HG02571 (cell line): ENCODE data around the gene FAM98A.

Source experiments
- ATAC-seq: cut with Tn5 transposase; IDR thresholded peaks from one replicate; pipeline ENCODE4 v1.9.1; 2021; ENCODE audit warnings: mild to moderate bottlenecking, moderate library complexity; ENCODE audit not compliant: unreplicated experiment

The FAM98A gene

DNA sequence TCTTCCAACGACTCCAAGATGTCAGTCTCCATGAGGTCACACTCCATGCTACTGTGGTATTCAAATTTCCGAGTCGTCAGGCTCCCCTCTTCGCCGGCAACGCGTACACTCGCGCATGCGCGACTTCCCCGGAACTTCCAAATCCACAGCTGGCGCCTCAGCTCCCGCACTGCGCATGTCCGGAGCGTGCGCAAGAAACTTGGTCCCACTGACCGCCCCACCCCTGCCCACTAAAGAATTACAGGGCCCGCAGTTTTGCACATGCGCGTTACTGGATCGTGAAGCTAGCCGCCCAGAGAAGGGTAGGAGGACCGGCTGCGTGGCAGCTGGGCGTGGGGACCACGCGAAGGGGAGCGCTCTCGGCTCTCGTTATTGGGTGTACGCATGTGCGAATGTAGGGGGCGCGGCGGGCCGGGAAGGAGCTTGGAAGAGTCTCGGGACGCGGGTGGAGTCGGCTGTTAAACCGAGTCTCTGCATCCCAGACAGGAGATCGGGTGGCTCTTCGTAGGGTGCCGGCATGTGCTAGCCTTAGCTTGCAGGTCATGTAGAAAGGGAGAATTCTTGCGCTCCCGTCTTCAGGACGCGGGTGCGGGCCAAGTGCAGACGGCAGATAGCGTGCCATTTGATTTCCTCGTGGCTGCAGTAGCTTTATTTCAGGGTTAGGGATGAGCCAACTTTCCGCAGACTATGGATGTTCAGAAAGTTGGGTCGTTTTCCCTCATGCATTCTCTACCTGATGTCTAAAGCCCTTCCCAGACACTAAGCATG is at the start of gene FAM98A:
FAM98A (minus strand) TSS at position 125 of the 768 bp plus-strand sequence; CDS start at position 47, 78 bp downstream.
- ATAC-seq, result peak; percentile 92

DNA sequence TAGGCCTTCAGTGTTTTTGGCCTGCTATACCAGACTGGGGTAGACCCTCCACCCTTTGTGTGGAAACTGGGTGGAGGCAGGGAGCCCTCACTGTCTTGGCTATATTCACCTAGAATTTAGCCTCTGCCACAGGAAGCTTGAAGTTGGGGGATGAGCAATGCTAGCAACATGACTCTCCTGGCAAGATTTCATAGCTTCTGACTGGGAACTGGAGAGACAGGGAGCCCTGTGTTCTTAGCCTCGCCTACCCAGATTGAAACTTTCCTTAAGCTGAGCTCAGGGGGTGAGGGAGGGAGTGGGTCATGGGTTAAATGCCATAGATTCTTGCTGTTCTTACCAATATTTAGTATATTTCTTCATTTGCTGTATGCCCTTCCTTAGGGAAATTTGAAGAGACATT is 46.8 kb upstream of the FAM98A start:
- ATAC-seq, result no peak

DNA sequence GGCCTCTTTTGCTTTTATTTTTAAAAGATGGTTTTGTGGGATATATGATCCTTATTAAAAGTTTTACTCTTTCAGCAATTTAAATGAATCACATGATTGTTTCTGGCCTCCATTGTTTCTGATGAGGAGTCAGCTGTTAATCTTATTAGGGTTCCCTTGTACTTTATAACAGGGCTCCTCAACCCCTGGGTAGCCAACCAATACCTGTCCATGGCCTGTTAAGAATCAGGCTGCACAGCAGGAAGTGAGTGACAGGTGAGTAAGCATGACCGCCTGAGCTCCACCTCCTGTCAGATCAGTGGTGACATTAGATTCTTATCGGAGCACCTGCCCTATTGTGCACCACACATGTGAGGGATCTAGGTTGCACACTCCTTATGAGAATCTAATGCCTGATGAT is 45.1 kb upstream of the FAM98A start:
- ATAC-seq, result no peak

DNA sequence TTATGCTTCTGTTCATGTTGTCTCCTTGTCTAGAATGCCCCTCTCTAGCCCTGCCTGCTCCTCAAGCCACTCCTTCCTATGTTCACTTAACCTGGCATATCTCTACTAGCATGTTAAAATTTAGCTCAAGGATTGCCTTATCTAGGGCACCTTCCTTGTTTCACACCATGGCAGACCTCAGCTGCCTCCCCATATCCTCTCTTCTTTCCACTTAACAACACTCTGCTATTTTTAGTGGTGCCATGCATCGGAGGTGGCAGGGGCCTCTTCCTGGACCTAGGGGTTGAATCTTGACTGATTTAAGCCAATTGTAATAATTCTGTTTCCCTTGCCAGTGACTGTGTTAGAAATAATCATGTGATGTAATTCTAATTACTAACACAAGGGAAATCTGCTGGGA is 36.9 kb upstream of the FAM98A start:
- no peak for ATAC-seq

DNA sequence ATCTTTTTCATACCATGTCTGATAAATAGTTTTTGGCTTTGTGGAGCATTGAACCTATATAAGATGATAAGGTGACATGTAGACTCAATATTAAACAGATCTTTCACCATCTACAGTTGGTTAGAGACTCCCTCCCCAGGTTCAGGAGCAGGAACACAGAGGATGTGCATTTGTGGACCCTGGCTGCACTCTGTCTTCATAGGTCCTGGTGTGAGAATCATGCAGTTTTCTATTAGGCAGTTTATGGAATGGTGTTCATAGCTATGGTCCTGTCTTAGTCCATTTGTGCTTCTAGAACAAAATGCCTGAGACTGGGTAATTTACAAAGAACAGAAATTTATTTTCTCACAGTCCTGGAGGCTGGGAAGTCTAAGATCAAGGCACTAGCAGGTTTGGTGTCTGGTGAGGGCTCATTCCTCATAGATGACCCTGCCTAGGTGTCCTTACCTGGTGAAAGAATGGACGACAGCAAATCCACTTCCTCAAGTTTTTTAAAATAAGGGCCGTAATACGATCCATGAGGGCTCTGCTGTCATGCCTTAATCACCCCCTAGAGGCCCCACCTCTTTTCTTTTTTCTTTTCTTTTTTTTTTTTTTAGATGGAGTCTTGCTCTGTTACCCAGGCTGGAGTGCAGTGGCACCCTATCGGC is 35.3 kb upstream of the FAM98A start:
- ATAC-seq, result no peak

DNA sequence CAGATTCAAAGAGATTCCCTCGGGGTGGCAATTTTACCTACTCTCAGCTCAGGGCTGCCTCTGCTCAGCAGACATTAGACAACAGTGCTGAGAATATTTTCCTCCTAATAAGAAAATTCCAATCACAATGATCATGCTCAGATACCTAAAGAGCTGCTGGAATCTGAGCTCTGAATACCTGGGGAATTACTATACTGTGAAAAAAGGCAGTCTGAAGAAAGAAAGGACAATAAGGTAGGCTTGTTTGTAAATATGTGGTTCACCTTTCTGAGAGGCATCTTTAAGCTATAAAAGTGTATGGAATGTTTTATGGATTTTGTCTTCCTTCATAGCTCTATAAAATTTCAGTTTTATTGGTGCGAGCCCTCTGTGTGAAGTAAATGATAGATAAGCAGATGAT is 34.2 kb upstream of the FAM98A start:
- ATAC-seq, result no peak

DNA sequence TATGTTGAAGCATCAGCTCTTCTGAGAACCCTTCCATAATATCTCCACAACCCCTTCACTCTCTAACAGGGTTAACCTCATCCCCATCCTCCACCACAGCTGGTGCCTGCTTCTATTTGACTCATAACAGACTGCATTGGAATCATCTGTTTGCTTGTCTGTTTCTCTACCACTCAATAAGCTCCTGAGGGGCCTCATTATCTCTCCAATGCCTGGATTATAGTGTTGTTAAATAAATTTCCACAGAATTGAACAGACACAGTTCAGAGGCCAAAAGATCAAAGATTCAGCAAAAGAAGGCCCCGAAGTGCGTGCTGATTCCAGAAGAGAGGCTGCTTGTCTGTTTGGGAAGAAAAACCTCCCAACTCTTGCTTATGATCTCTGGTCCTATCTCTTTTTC is 33.7 kb upstream of the FAM98A start:
- ATAC-seq, result no peak

DNA sequence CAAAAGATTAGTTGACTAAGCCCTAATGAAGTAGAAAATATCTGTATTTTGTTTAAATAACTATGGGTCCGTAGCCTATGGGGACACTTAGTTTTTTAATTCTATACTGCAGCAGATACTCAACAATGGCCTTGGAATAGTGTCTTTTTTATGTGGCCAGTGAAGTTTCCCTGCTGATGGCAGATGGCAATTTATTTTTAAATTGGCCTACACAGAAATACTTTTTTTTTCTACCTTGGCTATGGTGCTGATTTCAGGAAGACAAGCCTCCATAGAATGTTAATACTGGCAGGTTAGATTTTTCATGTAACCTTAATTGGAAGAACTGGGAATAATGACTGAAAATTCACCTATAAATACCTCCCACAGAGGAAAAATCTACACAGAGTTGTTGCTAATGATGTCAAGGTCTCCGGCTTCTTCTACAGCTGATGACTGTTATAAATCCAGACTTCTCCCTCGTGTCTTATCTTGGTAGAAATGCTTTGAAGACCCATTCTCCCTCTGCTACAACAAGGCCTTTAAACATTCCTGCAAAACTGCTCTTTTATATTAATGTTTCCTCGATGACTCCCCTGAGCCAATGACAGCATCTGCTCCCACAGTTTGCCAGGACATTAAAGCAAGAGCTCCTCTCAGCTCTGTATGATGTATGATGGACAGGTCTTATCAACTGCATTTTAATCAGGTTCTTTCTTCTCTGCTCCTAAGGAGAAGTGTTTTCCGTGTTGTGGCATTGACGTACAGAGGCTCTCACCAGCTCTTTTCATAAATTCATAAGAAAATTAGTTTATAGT is 29.1 kb upstream of the FAM98A start:
- no peak for ATAC-seq

DNA sequence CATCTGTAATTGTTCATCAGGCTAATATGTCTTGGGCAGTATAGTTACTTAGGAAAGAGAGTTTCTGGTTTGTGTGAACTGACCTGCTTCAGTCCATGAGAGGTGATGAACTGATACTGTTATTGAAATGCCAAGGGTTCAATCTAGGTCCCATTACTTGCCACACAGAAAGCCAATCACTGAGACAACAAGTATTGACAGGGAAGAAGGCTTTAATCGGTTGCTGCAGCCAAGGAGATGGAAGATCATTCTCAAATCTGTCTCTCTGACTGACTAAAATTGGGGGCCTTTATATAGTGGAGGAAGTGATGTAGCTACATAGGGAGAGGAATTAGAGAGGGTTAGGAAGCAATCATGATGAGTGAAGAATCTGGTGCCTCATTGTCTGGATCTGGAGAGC is 19.9 kb upstream of the FAM98A start:
- ATAC-seq, result no peak

DNA sequence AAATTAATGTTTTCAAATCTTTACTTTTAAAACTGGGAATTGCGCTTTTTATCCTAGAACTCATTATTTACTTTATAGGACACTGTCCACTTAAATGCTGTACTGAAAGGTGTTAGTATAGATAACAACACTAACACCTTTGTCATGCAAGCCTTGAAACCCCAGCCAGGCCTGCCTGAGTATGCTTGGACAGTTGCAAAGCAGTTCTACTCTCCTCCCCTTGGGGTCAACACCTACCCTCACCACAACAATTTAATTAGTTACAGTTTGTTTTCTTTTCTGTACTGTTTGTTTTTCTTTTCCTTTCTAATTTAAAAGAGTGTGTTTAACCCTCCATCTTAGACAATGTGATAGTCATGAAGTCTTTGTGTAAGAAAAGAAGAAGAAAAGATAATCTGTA is 18.9 kb upstream of the FAM98A start:
- no peak for ATAC-seq

DNA sequence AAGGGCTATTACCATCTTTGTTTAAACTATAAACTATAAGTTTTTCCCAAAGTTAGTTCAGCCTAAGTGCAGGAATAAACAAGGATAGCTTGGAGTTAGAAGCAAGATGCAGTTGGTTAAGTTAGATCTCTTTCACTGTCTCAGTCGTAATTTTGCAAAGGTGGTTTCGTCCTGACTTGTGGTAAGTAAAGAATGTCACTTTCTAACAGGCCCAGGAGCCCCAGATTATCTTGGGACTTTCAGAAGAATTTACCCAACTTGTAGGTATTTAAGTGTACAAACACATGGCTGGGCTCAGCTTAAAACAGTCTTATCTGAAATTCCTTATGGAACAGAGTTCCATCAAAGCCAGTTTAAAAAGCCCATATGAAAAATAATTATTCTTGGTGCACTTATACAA is 18.3 kb upstream of the FAM98A start:
- no peak for ATAC-seq

DNA sequence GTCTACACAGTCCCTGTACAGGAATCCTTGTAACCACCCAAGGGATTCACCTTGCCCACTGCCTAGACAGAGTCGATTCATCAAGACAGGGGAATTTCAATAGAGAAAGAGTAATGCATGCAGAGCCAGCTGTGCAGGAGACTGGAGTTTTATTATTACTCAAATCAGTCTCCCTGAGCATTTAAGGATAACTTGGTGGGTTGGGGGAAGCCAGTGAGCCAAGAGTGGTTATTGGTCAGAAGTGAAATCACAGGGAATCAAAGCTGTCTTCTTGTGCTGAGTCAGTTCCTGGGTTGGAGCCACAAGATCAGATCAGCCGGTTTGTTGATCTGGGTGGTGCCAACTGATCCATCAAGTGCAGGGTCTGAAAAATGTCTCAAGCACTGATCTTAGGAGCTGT is 17.8 kb upstream of the FAM98A start:
- ATAC-seq, result no peak

DNA sequence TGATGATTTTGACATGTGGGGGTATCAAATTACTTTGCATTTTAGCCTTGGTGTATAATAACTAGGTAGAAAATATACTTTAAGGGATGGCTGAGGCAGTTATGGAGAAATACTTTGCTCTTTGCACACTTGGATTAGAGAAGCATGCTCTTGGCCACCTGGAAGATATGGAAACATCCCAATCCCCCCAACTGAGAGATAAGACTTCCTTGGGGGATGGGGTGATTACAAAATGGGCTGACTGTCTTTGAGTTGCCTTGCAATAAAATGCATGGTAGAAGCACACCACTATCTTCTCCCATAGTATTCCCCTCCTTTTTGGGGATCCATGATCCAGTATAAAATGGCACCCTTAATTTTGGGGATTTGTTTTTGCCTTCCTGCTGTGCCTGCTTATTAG is 15.1 kb upstream of the FAM98A start:
- ATAC-seq, result no peak

DNA sequence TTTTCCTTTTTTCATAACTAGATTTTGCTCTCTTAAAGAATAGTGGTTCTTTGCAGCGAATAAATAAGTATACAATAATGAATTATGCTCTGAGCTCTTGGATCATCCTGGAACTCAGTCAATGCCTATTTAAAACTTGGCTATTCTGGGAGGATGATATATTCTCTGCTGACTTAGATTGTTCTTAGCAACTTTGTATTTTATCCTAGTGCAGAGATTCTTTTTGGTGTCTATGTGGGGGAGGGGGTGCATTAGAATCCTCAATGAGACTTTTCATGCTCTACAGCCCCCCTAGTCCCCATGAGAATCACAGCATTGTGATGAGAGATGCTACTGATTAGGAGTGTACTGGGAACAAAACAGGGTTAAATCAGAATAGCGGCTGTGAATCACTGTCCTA is 8.8 kb upstream of the FAM98A start:
- no peak for ATAC-seq

DNA sequence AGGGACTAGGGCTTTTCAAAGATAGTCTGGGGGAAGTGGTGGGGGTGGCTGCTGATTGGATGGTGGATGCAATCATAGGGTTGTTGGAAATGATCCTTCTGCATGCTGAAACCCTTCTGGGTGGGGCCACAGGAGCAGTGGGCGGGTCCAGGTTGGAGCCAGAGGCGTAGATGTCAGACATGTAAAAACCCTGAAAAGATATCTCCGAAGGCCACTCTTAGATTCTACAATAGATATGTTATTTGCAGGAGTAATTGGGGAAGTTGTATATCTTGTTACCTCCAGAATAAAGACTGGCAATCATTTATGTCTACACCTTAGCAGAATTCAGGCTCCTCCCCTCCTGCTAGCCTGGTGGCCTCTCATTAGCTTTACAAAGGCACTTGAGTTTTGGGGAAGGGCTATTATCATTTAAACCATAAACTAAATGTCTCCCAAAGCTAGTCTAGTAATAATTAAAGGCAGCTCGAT is 8.2 kb upstream of the FAM98A start:
- no peak for ATAC-seq

DNA sequence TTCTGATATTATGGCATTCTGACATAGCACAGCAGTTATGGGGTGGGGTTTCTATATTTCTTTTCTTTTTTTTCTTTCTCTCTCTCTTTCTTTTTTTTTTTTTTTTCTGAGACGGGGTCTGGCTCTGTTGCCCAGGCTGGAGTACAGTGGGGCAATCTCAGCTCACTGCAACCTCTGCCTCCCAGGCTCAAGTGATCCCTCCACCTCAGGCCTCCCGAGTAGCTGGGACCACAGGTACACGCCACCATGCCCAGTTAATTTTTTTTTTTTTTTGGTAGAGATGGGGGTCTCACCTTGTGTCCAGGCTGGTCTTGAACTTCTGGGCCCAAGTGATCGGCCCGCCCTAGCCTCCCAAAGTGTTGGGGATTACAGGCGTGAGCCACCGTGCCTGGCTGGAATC is 7.5 kb upstream of the FAM98A start:
- ATAC-seq, result no peak

DNA sequence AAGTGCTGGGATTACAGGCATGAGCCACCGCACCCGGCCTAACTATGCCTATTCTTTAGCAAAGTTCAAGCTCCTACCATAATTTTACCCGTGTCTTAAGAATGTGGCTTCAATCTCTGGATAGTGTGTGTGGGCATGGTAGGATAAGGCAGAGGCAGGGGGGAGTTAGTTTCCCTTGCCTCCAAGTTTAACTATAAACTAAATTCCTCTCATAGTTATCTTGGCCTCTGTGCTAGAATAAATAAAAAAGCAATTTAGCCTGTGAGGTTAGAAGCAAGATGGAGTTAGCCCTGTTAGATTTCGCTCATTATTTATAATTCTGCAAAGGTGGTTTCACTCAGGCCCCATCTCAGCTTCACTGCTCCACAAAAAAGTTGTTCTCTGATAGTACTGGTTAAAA is 7.0 kb upstream of the FAM98A start:
- ATAC-seq, result no peak

DNA sequence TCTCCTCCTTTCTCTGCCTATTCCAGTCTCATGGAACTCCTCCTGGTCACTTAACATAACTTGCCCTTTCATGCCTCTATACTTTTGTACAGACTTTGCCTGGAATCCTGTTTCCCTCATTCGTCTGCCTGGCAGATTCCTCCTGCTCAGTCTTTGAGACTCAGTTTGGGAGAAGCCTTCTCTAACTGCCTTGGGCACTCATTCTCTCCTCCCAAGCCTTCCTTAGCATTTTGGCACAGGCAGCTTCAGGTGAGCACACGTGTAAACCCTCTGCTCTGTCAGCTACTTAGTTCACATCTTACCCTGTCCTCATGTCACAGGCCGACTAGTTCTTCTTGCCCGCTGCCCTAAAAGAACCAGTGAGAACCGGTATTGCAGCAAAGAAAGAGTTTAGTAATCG is 6.0 kb upstream of the FAM98A start:
- ATAC-seq, result no peak

DNA sequence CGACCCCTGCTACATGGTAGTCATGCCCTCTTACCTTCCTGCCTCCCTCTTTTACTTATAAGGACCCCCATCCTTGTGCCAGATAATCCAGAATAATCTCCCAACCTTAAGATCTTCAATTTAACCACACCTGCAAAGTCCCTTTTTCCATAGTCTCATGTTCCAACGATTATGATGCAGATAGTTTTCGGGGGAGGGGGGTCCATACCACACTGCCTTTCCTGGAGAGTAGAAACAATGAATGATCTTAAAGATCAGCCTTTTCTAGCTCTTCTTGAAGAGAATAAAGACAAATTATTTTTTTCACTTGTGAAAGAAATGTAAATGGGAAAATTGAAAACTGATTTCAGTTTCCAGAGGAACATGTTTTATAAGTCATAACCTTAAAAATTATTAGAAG is 4.3 kb upstream of the FAM98A start:
- ATAC-seq, result no peak

DNA sequence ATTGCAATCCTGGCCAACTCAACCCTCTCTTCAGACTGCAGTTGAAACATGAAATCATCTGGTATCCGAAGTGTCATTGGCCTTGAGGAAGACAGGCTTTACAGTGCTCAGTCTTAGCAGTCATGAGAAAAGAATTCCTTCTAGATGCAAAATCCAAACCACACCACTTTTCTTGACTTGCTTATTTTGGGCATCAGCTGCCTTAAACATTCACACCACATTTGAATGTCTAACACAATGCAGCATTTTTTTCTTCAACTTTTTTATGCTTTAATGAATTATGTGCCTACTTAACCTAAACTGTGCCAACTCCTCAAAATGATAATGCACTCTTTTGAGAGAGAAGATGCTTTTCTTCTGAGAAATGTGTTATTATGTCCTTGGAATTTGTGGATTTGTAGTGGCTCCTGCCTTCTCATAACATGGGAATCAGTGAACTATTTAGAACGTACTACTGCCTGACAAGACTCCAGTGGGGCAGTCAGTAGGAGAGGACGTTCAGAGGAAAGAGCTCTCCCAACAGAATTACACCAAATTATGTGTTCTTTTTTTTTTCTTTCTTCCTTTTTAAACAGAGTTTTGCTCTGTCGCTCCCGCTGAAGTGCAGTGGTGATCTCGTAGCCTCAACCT is 3.2 kb upstream of the FAM98A start:
- ATAC-seq, result no peak

DNA sequence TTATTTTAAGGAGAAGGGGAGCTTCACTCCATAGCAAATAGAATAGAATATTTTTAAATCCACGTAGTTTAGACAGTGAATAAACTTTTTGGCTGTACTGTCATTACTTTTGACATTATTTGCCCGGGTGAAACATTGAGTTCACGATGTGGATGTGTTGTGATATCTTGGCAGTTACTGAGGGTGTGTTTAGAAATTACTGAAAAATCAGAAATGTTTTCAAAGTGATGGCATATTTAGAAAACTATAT is 769 bp upstream of the FAM98A start:
- ATAC-seq, result no peak
